Stimulated activated CD4-positive, alpha-beta T cell treated with anti-CD3 and anti-CD28 coated beads, Interleukin-15, amount 100 ng/mL, for 24 hours (primary cell): ENCODE results near the gene ERICH4.
A peak's percentile ranks its signal among the peaks of the same experiment; 100 is the strongest.
"Not testable (repeated sequence)": the region's sequence is repeated elsewhere in the genome, so short reads cannot be mapped to it uniquely, and the experiment has no call there.

Source experiments
- DNase-seq: peaks from one replicate; pipeline ENCODE4 v3.0.0-alpha.2; 2020

The ERICH4 gene, protein sequence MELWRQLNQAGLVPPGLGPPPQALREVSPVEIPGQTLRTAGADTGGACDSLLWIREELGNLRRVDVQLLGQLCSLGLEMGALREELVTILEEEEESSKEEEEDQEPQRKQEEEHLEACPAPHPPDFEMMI

DNA sequence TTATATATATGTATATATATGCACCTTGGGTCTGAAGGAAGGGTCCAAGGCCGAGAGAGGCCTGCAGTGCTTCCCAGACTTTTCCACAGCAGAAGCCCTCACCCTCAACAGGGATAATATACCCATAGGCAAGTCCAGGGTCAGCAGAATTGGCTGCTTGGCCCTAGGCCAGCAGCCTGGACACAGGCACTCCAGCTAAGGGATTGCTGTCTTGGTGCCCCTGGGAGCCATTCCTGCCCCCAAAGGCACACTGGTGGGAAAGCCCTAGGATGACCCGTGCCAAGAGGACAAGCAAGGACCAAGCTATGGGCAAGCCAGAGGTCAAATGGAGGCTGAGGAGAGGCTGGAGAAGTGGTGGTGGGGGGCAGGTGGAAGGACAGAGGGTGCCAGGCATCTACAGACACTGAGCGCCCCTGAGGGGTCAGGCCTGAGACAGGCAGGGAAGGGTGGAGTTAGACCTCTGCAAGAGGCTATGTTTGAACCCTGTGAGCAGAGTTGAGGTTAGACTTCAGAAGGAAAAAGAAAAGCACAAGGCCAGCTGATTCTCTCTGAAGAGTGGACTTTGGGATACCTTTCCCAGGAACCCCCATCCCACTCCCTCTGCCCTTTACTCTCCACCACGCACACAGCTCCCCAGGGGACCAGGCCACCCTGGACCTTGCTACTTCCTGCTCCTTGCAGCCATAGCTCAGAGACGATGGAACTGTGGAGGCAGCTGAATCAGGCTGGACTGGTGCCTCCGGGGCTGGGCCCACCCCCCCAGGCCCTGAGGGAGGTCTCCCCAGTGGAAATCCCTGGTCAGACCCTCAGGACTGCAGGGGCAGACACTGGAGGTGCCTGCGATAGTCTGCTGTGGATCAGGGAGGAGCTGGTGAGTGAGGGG lies at the start of gene ERICH4:
Gene ERICH4, plus strand, starts transcription at position 684 of the 883 bp plus-strand sequence. Its CDS starts 14 bp downstream, at position 698.
- DNase-seq = no peak

GRCh38 chr19:41395355-41395754 lies 47.6 kb upstream of the ERICH4 start:
- DNase-seq = no peak

DNA sequence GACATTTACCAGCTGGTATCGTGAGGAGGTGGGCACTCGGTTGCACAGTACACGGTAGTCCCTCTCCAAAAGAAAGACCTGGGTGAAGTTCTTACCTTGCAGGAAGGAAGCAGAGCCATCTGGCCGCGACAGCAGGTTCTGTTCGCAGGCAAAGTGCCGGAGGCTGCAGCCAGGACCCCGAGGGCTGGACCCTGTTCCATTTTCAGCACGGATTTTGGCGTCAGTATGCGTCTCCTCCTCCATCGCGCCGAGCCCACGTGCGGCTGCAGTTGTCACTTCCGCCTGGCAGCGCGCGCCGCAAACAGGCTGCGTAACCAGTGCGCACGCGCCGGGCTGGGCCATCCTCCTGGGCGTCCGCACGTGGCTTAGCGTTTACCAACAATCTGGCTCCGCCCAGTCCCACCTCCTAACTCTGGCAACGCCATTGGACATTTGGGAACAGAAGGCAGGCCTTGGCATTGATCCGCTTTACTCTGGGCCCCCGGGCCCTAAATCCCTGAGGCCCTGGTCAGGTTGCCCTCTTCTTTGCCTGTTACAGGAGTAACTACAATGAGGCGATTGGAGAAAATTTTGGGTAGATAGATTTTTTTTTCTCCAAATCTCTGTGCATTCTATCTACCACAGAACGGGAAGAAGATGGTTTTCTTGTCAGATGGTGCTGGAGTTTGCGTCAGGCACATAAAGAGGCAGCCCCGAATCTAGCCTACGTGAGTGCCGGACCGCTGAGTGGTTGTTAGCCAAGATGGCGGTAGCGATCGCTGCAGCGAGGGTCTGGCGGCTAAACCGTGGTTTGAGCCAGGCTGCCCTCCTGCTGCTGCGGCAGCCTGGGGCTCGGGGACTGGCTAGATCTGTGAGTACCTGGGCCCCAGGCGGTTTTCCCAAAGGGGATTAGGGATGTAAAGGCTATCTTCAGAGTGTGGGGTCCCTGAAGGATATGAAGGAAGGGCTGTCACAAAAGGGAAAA lies 45.6 kb upstream of the ERICH4 start, which contains the start of the genes BCKDHA and EXOSC5:
Gene BCKDHA, plus strand, starts transcription at position 733 of the 964 bp plus-strand sequence. Its CDS starts 10 bp downstream, at position 743.
Gene EXOSC5, minus strand, starts transcription at position 274 of the 964 bp plus-strand sequence. Its CDS starts 31 bp downstream, at position 243.
- peak; percentile 100 for DNase-seq

GRCh38 chr19:41398050-41398418 lies 44.9 kb upstream of the ERICH4 start:
- no peak for DNase-seq

- no peak for DNase-seq
Observed at GRCh38 chr19:41398598-41398997, 44.4 kb upstream of the ERICH4 start.

DNA sequence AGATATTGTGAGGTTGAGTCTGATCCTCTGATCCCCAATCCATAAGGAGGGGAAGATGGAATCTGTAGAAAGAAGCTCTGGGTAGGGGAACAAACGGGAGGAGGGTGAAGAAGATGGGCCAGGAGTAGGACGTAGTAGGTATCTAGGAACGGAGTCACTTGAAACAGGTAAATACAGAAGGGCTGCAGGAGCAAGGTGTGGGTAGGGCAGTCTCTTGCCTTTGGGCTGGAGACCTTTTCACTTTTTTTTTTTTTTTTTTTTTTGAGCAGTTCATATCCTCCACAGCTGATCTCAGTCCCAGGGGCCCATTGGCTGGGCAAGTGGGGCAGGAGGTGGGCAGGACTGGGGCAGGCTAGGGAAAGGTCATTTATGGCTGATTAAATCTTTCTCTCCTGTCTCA lies 43.9 kb upstream of the ERICH4 start:
- no peak for DNase-seq

GRCh38 chr19:41399525-41399924 lies 43.4 kb upstream of the ERICH4 start:
- no peak for DNase-seq

GRCh38 chr19:41401483-41401882 lies 41.5 kb upstream of the ERICH4 start:
- no peak for DNase-seq

DNA sequence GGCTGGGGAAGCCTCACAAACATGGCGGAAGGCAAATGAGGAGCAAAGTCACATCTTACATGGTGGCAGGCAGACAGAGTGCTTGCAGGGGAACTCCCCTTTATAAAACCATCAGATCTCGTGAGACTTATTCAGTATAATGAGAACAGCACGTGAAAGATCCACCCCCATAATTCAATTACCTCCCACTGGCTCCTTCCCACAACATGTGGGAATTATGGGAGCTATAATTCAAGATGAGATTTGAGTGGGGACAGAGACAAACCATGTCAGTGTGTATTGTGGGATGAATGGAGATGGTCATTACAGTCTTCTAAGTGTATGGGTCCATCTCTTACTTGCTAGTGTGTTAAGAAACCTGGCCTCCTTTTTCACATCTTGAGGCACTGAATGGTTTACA lies 40.9 kb upstream of the ERICH4 start:
- no peak for DNase-seq

DNA sequence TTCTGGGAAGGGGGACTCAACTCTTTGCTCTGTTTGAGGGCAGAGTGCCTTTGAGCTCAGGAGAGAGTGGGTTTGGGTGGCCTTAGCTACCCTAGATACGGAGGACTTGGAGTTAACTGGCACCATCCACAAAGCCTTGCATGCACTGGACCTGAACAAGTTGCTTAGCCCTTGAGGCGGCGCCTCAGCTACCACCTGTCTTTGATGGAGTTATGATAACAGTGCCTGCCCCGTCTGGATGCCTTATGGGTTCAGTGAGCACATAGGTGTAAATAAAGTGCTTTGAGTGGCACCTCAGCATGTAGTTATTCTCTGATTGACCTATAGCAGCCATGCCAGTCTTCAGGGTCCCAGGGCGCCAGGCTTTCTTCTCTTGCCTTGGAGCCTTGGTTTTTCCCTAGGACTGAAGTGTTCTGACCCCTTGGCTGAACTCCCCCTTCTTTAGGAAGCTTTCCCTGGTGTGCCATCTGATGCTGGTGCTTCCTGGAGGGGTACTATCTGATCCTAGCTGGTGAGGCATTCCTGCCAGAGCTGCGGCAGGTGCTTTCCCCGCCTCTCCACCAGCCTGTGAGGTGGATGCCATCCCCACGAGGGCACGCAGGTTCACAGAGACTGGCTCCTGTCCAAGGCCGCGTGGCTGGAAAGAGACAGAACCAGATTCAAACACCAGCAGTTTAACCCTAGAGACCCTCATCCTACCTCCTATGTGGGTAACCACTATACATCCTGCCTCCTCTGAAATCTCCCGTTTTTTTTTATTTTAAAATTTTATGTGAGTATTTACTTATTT lies 39.6 kb upstream of the ERICH4 start:
- DNase-seq = no peak

GRCh38 chr19:41405776-41406175 lies 37.2 kb upstream of the ERICH4 start:
- DNase-seq = no peak

DNA sequence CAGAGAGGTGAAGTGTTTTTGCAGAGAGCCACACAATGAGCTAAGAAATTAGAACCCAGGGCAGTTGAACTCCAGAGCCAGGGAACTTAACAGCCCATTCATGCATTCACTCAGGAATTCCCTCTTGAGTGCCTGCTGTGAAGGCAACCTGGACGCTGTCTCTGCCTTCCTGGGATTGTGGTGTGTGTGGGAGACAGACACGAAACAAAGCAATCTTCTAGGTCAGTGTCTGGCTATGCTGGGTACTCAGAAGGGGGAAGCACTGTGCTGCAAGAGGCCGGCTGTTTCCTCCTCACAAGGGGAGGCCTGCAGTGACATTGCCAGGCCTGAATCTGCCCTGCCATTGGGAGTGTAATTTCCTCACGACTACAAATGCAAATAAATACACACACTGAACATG lies 35.7 kb upstream of the ERICH4 start:
- DNase-seq = no peak

- DNase-seq = no peak
Observed at GRCh38 chr19:41408256-41408655, 34.7 kb upstream of the ERICH4 start.

GRCh38 chr19:41408846-41409245 lies 34.1 kb upstream of the ERICH4 start:
- DNase-seq = not testable (repeated sequence)

GRCh38 chr19:41409288-41409687 lies 33.7 kb upstream of the ERICH4 start:
- DNase-seq = no peak

GRCh38 chr19:41410336-41411054 lies 32.5 kb upstream of the ERICH4 start:
- no peak for DNase-seq

DNA sequence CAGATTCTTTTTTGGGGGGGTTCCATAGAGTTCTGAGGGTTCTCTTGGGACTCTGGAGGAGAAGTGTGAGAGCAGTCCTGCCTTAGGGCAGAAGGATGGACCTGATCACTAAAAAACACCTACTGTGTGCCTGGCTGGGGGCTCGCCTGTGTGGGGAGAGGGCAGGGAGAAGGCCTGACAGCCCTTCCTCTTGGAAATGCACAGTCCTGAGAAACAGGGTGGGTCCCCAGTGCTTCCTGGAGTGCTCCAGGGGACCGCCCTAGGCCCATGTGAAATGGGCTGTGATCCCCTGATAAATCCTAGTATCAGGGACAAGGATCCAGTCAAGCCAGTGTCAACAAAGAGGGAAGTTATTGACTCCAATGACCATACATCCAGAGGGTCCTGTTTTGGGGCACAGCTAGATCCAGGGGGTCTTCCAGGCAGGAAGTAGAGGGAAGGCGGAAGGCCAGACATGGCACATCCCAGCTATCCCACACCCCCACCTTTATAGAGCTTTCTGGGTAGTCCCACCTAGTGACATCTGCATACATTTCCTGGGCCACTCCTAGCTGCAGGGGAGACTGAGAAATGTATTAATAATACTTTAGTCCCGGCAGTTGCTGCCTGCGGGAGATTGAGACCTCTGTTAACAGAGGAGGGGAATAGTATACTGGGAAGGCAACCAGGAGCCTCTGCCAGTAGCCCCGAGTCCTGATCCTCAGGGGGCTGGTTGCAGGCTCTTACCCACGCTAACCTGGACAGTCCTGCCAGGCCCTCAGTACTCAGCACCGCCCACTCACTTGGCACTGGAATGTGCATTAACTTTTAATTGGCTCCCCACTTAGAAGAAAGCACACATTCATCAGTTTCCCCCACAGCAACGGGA lies 31.6 kb upstream of the ERICH4 start:
- no peak for DNase-seq

DNA sequence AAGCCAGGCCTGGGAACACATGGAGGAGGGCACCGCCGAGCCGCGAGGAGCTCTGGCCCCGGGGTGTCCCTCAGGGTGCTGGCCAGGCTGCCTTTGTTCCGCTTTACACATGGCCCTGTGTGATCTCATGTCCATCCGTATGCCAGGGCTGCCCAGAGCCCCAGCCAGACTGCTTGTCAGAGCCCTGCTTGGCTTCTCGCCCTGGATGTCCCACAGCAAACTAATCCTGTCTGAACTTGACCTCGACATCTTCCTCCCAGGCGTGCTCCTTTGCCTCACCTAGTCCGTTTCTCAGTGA lies 31.0 kb upstream of the ERICH4 start:
- no peak for DNase-seq

DNA sequence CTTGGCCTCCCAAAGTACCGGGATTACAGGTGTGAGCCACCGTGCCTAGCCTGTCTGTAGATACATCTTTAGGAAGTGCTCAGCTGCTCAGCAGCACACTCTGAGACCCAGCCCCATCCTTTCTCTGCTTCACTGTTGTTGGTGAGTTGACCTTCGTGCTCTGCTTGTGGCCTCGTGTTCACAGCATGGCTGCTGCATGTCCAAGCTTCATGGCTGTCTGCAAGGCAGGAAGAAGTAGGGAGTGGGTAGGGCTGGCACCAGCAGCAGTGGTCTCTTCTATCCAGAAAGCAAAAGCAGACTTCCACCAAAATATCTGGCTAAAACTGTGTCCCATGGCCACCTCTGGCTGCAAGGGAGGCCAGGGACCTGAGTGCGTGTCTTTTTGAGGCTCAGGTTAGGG lies 30.0 kb upstream of the ERICH4 start:
- DNase-seq = no peak

- DNase-seq = no peak
Observed at GRCh38 chr19:41413947-41414346, 29.0 kb upstream of the ERICH4 start.

GRCh38 chr19:41414461-41414860 lies 28.5 kb upstream of the ERICH4 start:
- no peak for DNase-seq
